C4-2B (cell line): ENCODE data around the gene ZNF20.
A peak's percentile ranks its signal among the peaks of the same experiment; 100 is the strongest.
"Not testable (repeated sequence)": the region's sequence is repeated elsewhere in the genome, so short reads cannot be mapped to it uniquely, and the experiment has no call there.

ENCODE experiments used
- H3K27ac ChIP-seq: fragments of 450-650 bp; 2 replicates; pipeline ENCODE4 v1.5.1; 2017
- CTCF ChIP-seq: fragments of 450-650 bp; conservative IDR thresholded peaks from 2 replicates; pipeline ENCODE4 v1.5.1; 2017; ENCODE audit warnings: mild to moderate bottlenecking
- ZFX ChIP-seq: fragments of 450-650 bp; IDR thresholded peaks from 2 replicates; pipeline ENCODE4 v1.6.1; 2017

ZNF20 gene

GRCh38 chr19:12092065-12092867 lies 47.9 kb downstream of the ZNF20 start:
- TF ChIP-seq CTCF (no peak), ZFX (no peak)
- H3K27ac ChIP-seq = no peak overlapping the region

GRCh38 chr19:12090807-12091206 lies 49.3 kb downstream of the ZNF20 start:
- H3K27ac ChIP-seq = no peak overlapping the region
- TF ChIP-seq ZFX (no peak), CTCF (peak; percentile 73)

GRCh38 chr19:12085074-12085818 lies 54.9 kb downstream of the ZNF20 start:
- no peak overlapping the region for H3K27ac ChIP-seq
- TF ChIP-seq ZFX = no peak
- no peak for TF ChIP-seq CTCF

GRCh38 chr19:12083336-12083735 lies 56.8 kb downstream of the ZNF20 start:
- not testable (repeated sequence) for H3K27ac ChIP-seq
